ENCODE results near the gene FAM118A. TPM values are rescaled to one million over a fixed set of nuclear protein-coding genes. Genes with fewer than 3 reads are reported as not detected.

The FAM118A gene
- polyA plus RNA-seq, 1 donor (not counting 4 experiments of a cell fraction or from before 2014, with no cell fraction given), result 31.1 TPM

DNA sequence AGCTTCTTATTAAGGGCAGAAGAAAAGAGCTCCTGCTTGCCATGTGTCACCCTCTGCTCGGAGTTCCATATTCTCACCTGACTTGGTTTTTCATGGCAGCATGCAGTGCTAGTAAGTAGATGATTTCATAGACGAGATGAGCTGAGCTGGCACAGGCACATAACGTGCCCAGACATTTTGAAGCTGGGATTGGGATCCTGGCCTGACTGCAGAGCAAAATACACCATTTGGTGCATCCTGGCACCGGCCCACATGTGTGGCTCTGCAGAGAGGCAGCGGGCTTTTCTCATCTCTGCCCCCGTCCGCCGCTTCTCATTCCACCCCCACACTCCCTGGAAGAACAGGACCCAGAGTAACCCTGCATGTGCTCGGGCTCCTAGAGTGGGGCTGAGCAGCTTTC, 24.8 kb downstream of the FAM118A start:
- H3K9me1 ChIP-seq (ENCODE audit: control insufficient read depth, extremely low read depth, insufficient read depth, low read length), result no peaks in the 10 kb centered on the region
- no peak for TF ChIP-seq EZH2 (IDR thresholded peaks at IDR 0.05; ENCODE audit: low read length)
- TF ChIP-seq CTCF (optimal IDR thresholded peaks at IDR 0.05 in 1 of 3, IDR thresholded peaks at IDR 0.05 in 1 of 3, conservative IDR thresholded peaks at IDR 0.05 in 1 of 3; ENCODE audit: extremely low read depth in 1 of 3, insufficient read depth in 2 of 3, low read length in 3 of 3), result no peak
- H3K9ac ChIP-seq (ENCODE audit: control insufficient read depth, extremely low read depth, insufficient read depth, low read length), result peak overlapping the region; percentile 0
- peaks cover 3% of the 10 kb centered on the region for H4K20me1 ChIP-seq (ENCODE audit: control insufficient read depth, extremely low read depth, insufficient read depth, low read length)
- DNase-seq (ENCODE audit: low read depth, low spot score), result no peak
- dilution Hi-C loops (cut with MboI; ENCODE audit: extremely low pct_ligation_motif_present, low sequenced_read_pairs), result no loop called here
- H3K9me3 ChIP-seq (ENCODE audit: control insufficient read depth, low read depth, low read length), result no peaks in the 10 kb centered on the region
- H3K4me2 ChIP-seq (ENCODE audit: control insufficient read depth, extremely low read depth, insufficient read depth, low read depth, low read length), result peak overlapping the region; percentile 49
- peak overlapping the region; percentile 27 for H3K27ac ChIP-seq (ENCODE audit: control insufficient read depth, insufficient read depth, low read length)
- no peaks in the 10 kb centered on the region for H3K79me2 ChIP-seq (ENCODE audit: control insufficient read depth, insufficient read depth, low read length)
- no peak overlapping the region for H3K4me3 ChIP-seq (ENCODE audit: control insufficient read depth in 2 of 3, extremely low read depth in 1 of 3, insufficient read depth in 2 of 3, low read depth in 1 of 3, low read length in 3 of 3)
- FAIRE-seq, result no peak
- H3K4me1 ChIP-seq (ENCODE audit: control insufficient read depth, extremely low read depth, insufficient read depth, low read length), result peaks cover 26% of the 10 kb centered on the region
- no peaks in the 10 kb centered on the region for H3K27me3 ChIP-seq (ENCODE audit: control insufficient read depth, extremely low read depth, insufficient read depth, low read length)
- H2AFZ ChIP-seq (ENCODE audit: control insufficient read depth, low read length), result no peak overlapping the region
- H3K36me3 ChIP-seq (ENCODE audit: control insufficient read depth in 2 of 2, extremely low read depth in 1 of 2, insufficient read depth in 2 of 2, low read length in 2 of 2), result peaks cover 17 to 40% of the 10 kb centered on the region in 2 experiments

GRCh38 chr22:45335021-45335818, 25.5 kb downstream of the FAM118A start:
- no peak overlapping the region for H2AFZ ChIP-seq (ENCODE audit: control insufficient read depth, low read length)
- FAIRE-seq (peak; percentile 55), DNase-seq (ENCODE audit: low read depth, low spot score) (no peak)
- H3K9ac ChIP-seq (ENCODE audit: control insufficient read depth, extremely low read depth, insufficient read depth, low read length), result peak overlapping the region; percentile 0
- no peaks in the 10 kb centered on the region for H3K79me2 ChIP-seq (ENCODE audit: control insufficient read depth, insufficient read depth, low read length)
- dilution Hi-C loops (cut with MboI; ENCODE audit: extremely low pct_ligation_motif_present, low sequenced_read_pairs), result no loop called here
- no peaks in the 10 kb centered on the region for H3K27me3 ChIP-seq (ENCODE audit: control insufficient read depth, extremely low read depth, insufficient read depth, low read length)
- peak; percentile 31 to 48 (median 44) for TF ChIP-seq CTCF (optimal IDR thresholded peaks at IDR 0.05 in 1 of 3, IDR thresholded peaks at IDR 0.05 in 1 of 3, conservative IDR thresholded peaks at IDR 0.05 in 1 of 3; ENCODE audit: extremely low read depth in 1 of 3, insufficient read depth in 2 of 3, low read length in 3 of 3)
- TF ChIP-seq EZH2 (IDR thresholded peaks at IDR 0.05; ENCODE audit: low read length), result no peak
- H3K27ac ChIP-seq (ENCODE audit: control insufficient read depth, insufficient read depth, low read length), result peak overlapping the region; percentile 27
- H3K4me3 ChIP-seq (ENCODE audit: control insufficient read depth in 2 of 3, extremely low read depth in 1 of 3, insufficient read depth in 2 of 3, low read depth in 1 of 3, low read length in 3 of 3), result no peak overlapping the region
- peaks cover 26% of the 10 kb centered on the region for H3K4me1 ChIP-seq (ENCODE audit: control insufficient read depth, extremely low read depth, insufficient read depth, low read length)
- H4K20me1 ChIP-seq (ENCODE audit: control insufficient read depth, extremely low read depth, insufficient read depth, low read length), result peaks cover 3% of the 10 kb centered on the region
- peaks cover 19 to 34% of the 10 kb centered on the region in 2 experiments for H3K36me3 ChIP-seq (ENCODE audit: control insufficient read depth in 2 of 2, extremely low read depth in 1 of 2, insufficient read depth in 2 of 2, low read length in 2 of 2)
- no peaks in the 10 kb centered on the region for H3K9me1 ChIP-seq (ENCODE audit: control insufficient read depth, extremely low read depth, insufficient read depth, low read length)
- H3K4me2 ChIP-seq (ENCODE audit: control insufficient read depth, extremely low read depth, insufficient read depth, low read depth, low read length), result peak overlapping the region; percentile 49
- no peaks in the 10 kb centered on the region for H3K9me3 ChIP-seq (ENCODE audit: control insufficient read depth, low read depth, low read length)

Data from keratinocyte (primary cell).